ENCODE measurements around the gene PRKG1.

PRKG1 gene

GRCh38 chr10:51528527-51528926 lies 454.2 kb downstream of the PRKG1 start:
- H3K36me3 ChIP-seq (ENCODE audit: control insufficient read depth, insufficient read depth, low read length), result no peaks in the 10 kb centered on the region
- no peaks in the 10 kb centered on the region for H3K9me3 ChIP-seq (ENCODE audit: control insufficient read depth, low read length)
- no peak overlapping the region for H3K27ac ChIP-seq (ENCODE audit: low read depth, low read length, severe bottlenecking)
- H3K4me1 ChIP-seq (ENCODE audit: control insufficient read depth, insufficient read depth, low read length, poor library complexity, severe bottlenecking), result peaks cover 5% of the 10 kb centered on the region
- H3K4me3 ChIP-seq (ENCODE audit: extremely low read depth, insufficient read depth, low read length, poor library complexity, severe bottlenecking), result no peak overlapping the region
- WGBS, 2 experiments (ENCODE audit: insufficient coverage in 2 of 2), result 39 to 60% methylated on average over 2 of the region's 2 CpGs

GRCh38 chr10:51530541-51530940 lies 456.3 kb downstream of the PRKG1 start:
- WGBS, 2 experiments (ENCODE audit: insufficient coverage in 2 of 2), result 90 to 100% methylated on average over 1 of the region's 4 CpGs
- H3K9me3 ChIP-seq (ENCODE audit: control insufficient read depth, low read length), result no peaks in the 10 kb centered on the region
- H3K4me1 ChIP-seq (ENCODE audit: control insufficient read depth, insufficient read depth, low read length, poor library complexity, severe bottlenecking), result peaks cover 5% of the 10 kb centered on the region
- no peaks in the 10 kb centered on the region for H3K36me3 ChIP-seq (ENCODE audit: control insufficient read depth, insufficient read depth, low read length)
- H3K4me3 ChIP-seq (ENCODE audit: extremely low read depth, insufficient read depth, low read length, poor library complexity, severe bottlenecking), result no peak overlapping the region
- no peak overlapping the region for H3K27ac ChIP-seq (ENCODE audit: low read depth, low read length, severe bottlenecking)

GRCh38 chr10:51532044-51532443 lies 457.8 kb downstream of the PRKG1 start:
- no peaks in the 10 kb centered on the region for H3K36me3 ChIP-seq (ENCODE audit: control insufficient read depth, insufficient read depth, low read length)
- no peaks in the 10 kb centered on the region for H3K9me3 ChIP-seq (ENCODE audit: control insufficient read depth, low read length)
- 71 to 100% methylated on average over 1 of the region's 4 CpGs for WGBS, 2 experiments (ENCODE audit: insufficient coverage in 2 of 2)

GRCh38 chr10:51542853-51543252 lies 468.6 kb downstream of the PRKG1 start:
- Histone ChIP-seq H3K4me3 (ENCODE audit: extremely low read depth, insufficient read depth, low read length, poor library complexity, severe bottlenecking) (no peak overlapping the region), H3K36me3 (ENCODE audit: control insufficient read depth, insufficient read depth, low read length) (no peaks in the 10 kb centered on the region), H3K27ac (ENCODE audit: low read depth, low read length, severe bottlenecking) (no peak overlapping the region), H3K9me3 (ENCODE audit: control insufficient read depth, low read length) (no peaks in the 10 kb centered on the region), H3K4me1 (ENCODE audit: control insufficient read depth, insufficient read depth, low read length, poor library complexity, severe bottlenecking) (no peaks in the 10 kb centered on the region)
- 77 to 100% methylated on average over 1 to 2 of the region's 5 CpGs for WGBS, 2 experiments (ENCODE audit: insufficient coverage in 2 of 2)

More at GRCh38 chr10:51532044-51532443, 457.8 kb downstream of the PRKG1 start:
- H3K4me3 ChIP-seq (ENCODE audit: extremely low read depth, insufficient read depth, low read length, poor library complexity, severe bottlenecking), result no peak overlapping the region
- no peak overlapping the region for H3K27ac ChIP-seq (ENCODE audit: low read depth, low read length, severe bottlenecking)
- H3K4me1 ChIP-seq (ENCODE audit: control insufficient read depth, insufficient read depth, low read length, poor library complexity, severe bottlenecking), result peaks cover 5% of the 10 kb centered on the region

- WGBS, 2 experiments (ENCODE audit: insufficient coverage in 2 of 2), result no CpG with 5 or more reads among the region's 1 CpG
These were observed 470.6 kb downstream of the PRKG1 start for GRCh38 chr10:51544933-51545332.

GRCh38 chr10:51547941-51548340 lies 473.7 kb downstream of the PRKG1 start:
- no peaks in the 10 kb centered on the region for H3K4me1 ChIP-seq (ENCODE audit: control insufficient read depth, insufficient read depth, low read length, poor library complexity, severe bottlenecking)
- H3K9me3 ChIP-seq (ENCODE audit: control insufficient read depth, low read length), result no peaks in the 10 kb centered on the region
- H3K27ac ChIP-seq (ENCODE audit: low read depth, low read length, severe bottlenecking), result no peak overlapping the region
- no peak overlapping the region for H3K4me3 ChIP-seq (ENCODE audit: extremely low read depth, insufficient read depth, low read length, poor library complexity, severe bottlenecking)
- H3K36me3 ChIP-seq (ENCODE audit: control insufficient read depth, insufficient read depth, low read length), result no peaks in the 10 kb centered on the region
- 40% methylated on average over 1 of the region's 2 CpGs; no CpG with 5 or more reads in 1 of the 2 experiments for WGBS, 2 experiments (ENCODE audit: insufficient coverage in 2 of 2)

More at GRCh38 chr10:51544933-51545332, 470.6 kb downstream of the PRKG1 start:
- Histone ChIP-seq H3K4me3 (ENCODE audit: extremely low read depth, insufficient read depth, low read length, poor library complexity, severe bottlenecking) (no peak overlapping the region), H3K27ac (ENCODE audit: low read depth, low read length, severe bottlenecking) (no peak overlapping the region), H3K36me3 (ENCODE audit: control insufficient read depth, insufficient read depth, low read length) (no peaks in the 10 kb centered on the region), H3K9me3 (ENCODE audit: control insufficient read depth, low read length) (no peaks in the 10 kb centered on the region), H3K4me1 (ENCODE audit: control insufficient read depth, insufficient read depth, low read length, poor library complexity, severe bottlenecking) (no peaks in the 10 kb centered on the region)

GRCh38 chr10:51552879-51553278 lies 478.6 kb downstream of the PRKG1 start:
- Histone ChIP-seq H3K4me1 (ENCODE audit: control insufficient read depth, insufficient read depth, low read length, poor library complexity, severe bottlenecking) (no peaks in the 10 kb centered on the region), H3K4me3 (ENCODE audit: extremely low read depth, insufficient read depth, low read length, poor library complexity, severe bottlenecking) (no peak overlapping the region), H3K27ac (ENCODE audit: low read depth, low read length, severe bottlenecking) (no peak overlapping the region), H3K9me3 (ENCODE audit: control insufficient read depth, low read length) (no peaks in the 10 kb centered on the region), H3K36me3 (ENCODE audit: control insufficient read depth, insufficient read depth, low read length) (no peaks in the 10 kb centered on the region)

GRCh38 chr10:51564896-51565510 lies 490.7 kb downstream of the PRKG1 start:
- no peaks in the 10 kb centered on the region for H3K36me3 ChIP-seq (ENCODE audit: control insufficient read depth, insufficient read depth, low read length)
- 59 to 72% methylated on average over 2 of the region's 2 CpGs for WGBS, 2 experiments (ENCODE audit: insufficient coverage in 2 of 2)

GRCh38 chr10:51567271-51567670 lies 493.0 kb downstream of the PRKG1 start:
- no peaks in the 10 kb centered on the region for H3K36me3 ChIP-seq (ENCODE audit: control insufficient read depth, insufficient read depth, low read length)
- H3K9me3 ChIP-seq (ENCODE audit: control insufficient read depth, low read length), result no peaks in the 10 kb centered on the region
- WGBS, 2 experiments (ENCODE audit: insufficient coverage in 2 of 2), result 92 to 100% methylated on average over 1 to 2 of the region's 3 CpGs
- H3K27ac ChIP-seq (ENCODE audit: low read depth, low read length, severe bottlenecking), result no peak overlapping the region
- H3K4me1 ChIP-seq (ENCODE audit: control insufficient read depth, insufficient read depth, low read length, poor library complexity, severe bottlenecking), result no peaks in the 10 kb centered on the region
- H3K4me3 ChIP-seq (ENCODE audit: extremely low read depth, insufficient read depth, low read length, poor library complexity, severe bottlenecking), result no peak overlapping the region

More at GRCh38 chr10:51564896-51565510, 490.7 kb downstream of the PRKG1 start:
- no peak overlapping the region for H3K4me3 ChIP-seq (ENCODE audit: extremely low read depth, insufficient read depth, low read length, poor library complexity, severe bottlenecking)
- H3K27ac ChIP-seq (ENCODE audit: low read depth, low read length, severe bottlenecking), result no peak overlapping the region
- H3K4me1 ChIP-seq (ENCODE audit: control insufficient read depth, insufficient read depth, low read length, poor library complexity, severe bottlenecking), result no peaks in the 10 kb centered on the region
- no peaks in the 10 kb centered on the region for H3K9me3 ChIP-seq (ENCODE audit: control insufficient read depth, low read length)

GRCh38 chr10:51569467-51569866 lies 495.2 kb downstream of the PRKG1 start:
- H3K27ac ChIP-seq (ENCODE audit: low read depth, low read length, severe bottlenecking), result no peak overlapping the region
- no peaks in the 10 kb centered on the region for H3K36me3 ChIP-seq (ENCODE audit: control insufficient read depth, insufficient read depth, low read length)
- no peaks in the 10 kb centered on the region for H3K4me1 ChIP-seq (ENCODE audit: control insufficient read depth, insufficient read depth, low read length, poor library complexity, severe bottlenecking)
- H3K9me3 ChIP-seq (ENCODE audit: control insufficient read depth, low read length), result no peaks in the 10 kb centered on the region
- H3K4me3 ChIP-seq (ENCODE audit: extremely low read depth, insufficient read depth, low read length, poor library complexity, severe bottlenecking), result no peak overlapping the region
- WGBS, 2 experiments (ENCODE audit: insufficient coverage in 2 of 2), result no CpG with 5 or more reads among the region's 3 CpGs

- no peak overlapping the region for H3K4me3 ChIP-seq (ENCODE audit: extremely low read depth, insufficient read depth, low read length, poor library complexity, severe bottlenecking)
- no peaks in the 10 kb centered on the region for H3K9me3 ChIP-seq (ENCODE audit: control insufficient read depth, low read length)
- no peaks in the 10 kb centered on the region for H3K36me3 ChIP-seq (ENCODE audit: control insufficient read depth, insufficient read depth, low read length)
- no peaks in the 10 kb centered on the region for H3K4me1 ChIP-seq (ENCODE audit: control insufficient read depth, insufficient read depth, low read length, poor library complexity, severe bottlenecking)
- H3K27ac ChIP-seq (ENCODE audit: low read depth, low read length, severe bottlenecking), result no peak overlapping the region
- WGBS, 2 experiments (ENCODE audit: insufficient coverage in 2 of 2), result no CpG with 5 or more reads among the region's 2 CpGs
These were observed 500.2 kb downstream of the PRKG1 start for GRCh38 chr10:51574248-51575048.
